Measurements from ENCODE around the gene KLHDC1. TPM values are rescaled to one million over a fixed set of nuclear protein-coding genes. Genes with fewer than 3 reads are reported as not detected.

The KLHDC1 gene
- total and polyA plus RNA-seq, 2 experiments from 2014 or later, result 4.1 to 5.0 TPM

DNA sequence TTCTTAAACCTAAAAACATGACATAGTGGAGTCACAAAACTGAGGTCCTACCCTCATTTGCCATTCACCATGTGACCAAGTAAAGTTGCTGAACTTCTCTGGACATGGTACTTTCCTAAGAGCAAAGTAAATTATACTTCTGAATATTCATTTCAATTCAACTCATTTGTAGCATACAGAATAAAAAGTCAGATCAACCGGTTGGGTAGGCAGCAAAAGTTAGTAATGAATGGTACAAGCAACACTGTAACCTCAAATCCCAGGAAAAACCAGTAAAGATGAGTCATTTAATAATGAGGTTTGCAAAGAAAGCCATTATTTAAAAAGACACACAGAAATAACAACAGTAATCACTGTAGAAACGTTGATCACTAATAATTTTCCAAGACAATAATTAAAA is 13.6 kb upstream of the KLHDC1 start:
- Histone ChIP-seq H3K4me3 (no peak overlapping the region), H3K9me2 (ENCODE audit: insufficient read depth) (no peaks in the 10 kb centered on the region), H3K9me3 (ENCODE audit: low read depth) (no peaks in the 10 kb centered on the region), H3K79me2 (ENCODE audit: insufficient read depth) (no peaks in the 10 kb centered on the region), H3K4me1 (ENCODE audit: insufficient read depth) (no peaks in the 10 kb centered on the region; the same call in 1 of the 2 replicates), H3K36me3 (ENCODE audit: low read depth) (no peaks in the 10 kb centered on the region), H3K4me2 (ENCODE audit: unreplicated experiment) (no peak overlapping the region), H4K20me1 (ENCODE audit: insufficient read depth) (no peaks in the 10 kb centered on the region), H3F3A (ENCODE audit: insufficient read depth) (no peaks in the 10 kb centered on the region), H2AFZ (no peak overlapping the region), H3K27me3 (replicated peaks; ENCODE audit: insufficient read depth) (no peaks in the 10 kb centered on the region), H3K9ac (no peak overlapping the region), H3K27ac (no peak overlapping the region)
- peak; percentile 34 for DNase-seq
- 38 to 53% methylated on average over 2 of the region's 2 CpGs for WGBS, 2 experiments (ENCODE audit: low coverage in 1 of 2, low lambda C conversion rate in 2 of 2, missing lambda C conversion rate in 2 of 2)
- in situ Hi-C loops (cut with MboI), result no loop called here
- no peak for TF ChIP-seq EZH2phosphoT487 (IDR thresholded peaks at IDR 0.05; ENCODE audit: insufficient read depth, low read depth)
- TF ChIP-seq EZH2 (IDR thresholded peaks at IDR 0.05; ENCODE audit: insufficient read depth, poor library complexity, severe bottlenecking), result no peak

DNA sequence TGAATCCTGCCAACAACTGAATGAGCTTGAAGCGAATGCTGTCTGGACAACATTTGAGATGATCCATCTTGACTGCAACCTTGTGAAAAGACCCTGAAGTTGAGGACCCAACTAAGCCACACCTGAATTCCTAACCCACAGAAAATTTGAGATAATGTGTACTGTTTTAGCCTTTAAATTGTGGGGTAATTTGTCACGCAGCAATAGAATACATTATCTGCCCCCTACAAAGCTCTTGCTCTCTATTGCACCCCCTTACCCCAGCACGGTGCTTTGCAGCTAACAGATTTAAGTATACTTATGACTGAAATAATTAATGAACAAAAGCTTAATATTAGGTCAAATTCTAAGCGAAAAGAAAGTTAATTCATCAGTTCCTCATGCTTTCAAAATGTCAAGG is 6.5 kb upstream of the KLHDC1 start:
- TF ChIP-seq EZH2phosphoT487 (IDR thresholded peaks at IDR 0.05; ENCODE audit: insufficient read depth, low read depth) (no peak), EZH2 (IDR thresholded peaks at IDR 0.05; ENCODE audit: insufficient read depth, poor library complexity, severe bottlenecking) (no peak)
- no peak for DNase-seq
- in situ Hi-C loops (cut with MboI), result no loop called here
- Histone ChIP-seq H4K20me1 (ENCODE audit: insufficient read depth) (no peaks in the 10 kb centered on the region), H3K27me3 (replicated peaks; ENCODE audit: insufficient read depth) (no peaks in the 10 kb centered on the region), H3K36me3 (ENCODE audit: low read depth) (no peaks in the 10 kb centered on the region), H3K9me3 (ENCODE audit: low read depth) (no peaks in the 10 kb centered on the region), H3K79me2 (ENCODE audit: insufficient read depth) (0 out of 2 replicates have a peak, but pooled peaks cover 5% of the 10 kb centered on the region), H2AFZ (no peak overlapping the region), H3K9me2 (ENCODE audit: insufficient read depth) (no peaks in the 10 kb centered on the region), H3K4me1 (ENCODE audit: insufficient read depth) (no peaks in the 10 kb centered on the region), H3K27ac (no peak overlapping the region), H3F3A (ENCODE audit: insufficient read depth) (peaks cover 3% of the 10 kb centered on the region; the same call in 1 of the 2 replicates), H3K9ac (no peak overlapping the region), H3K4me3 (no peak overlapping the region), H3K4me2 (ENCODE audit: unreplicated experiment) (no peak overlapping the region)
- 98% methylated on average over 4 of the region's 4 CpGs for WGBS, 2 experiments (ENCODE audit: low coverage in 1 of 2, low lambda C conversion rate in 2 of 2, missing lambda C conversion rate in 2 of 2)

- H3K27ac ChIP-seq, result peak within 1 kb of the TSS; percentile 46
- H4K20me1 ChIP-seq (ENCODE audit: insufficient read depth), result no peaks in the 10 kb centered on the region
- 0 out of 2 replicates have a peak, but pooled peaks cover 6% of the 10 kb centered on the region for H3K4me1 ChIP-seq (ENCODE audit: insufficient read depth)
- H3K27me3 ChIP-seq (replicated peaks; ENCODE audit: insufficient read depth), result no peaks in the 10 kb centered on the region
- 13% methylated on average over 64 to 67 of the region's 67 CpGs for WGBS, 2 experiments (ENCODE audit: low coverage in 1 of 2, low lambda C conversion rate in 2 of 2, missing lambda C conversion rate in 2 of 2)
- H3K9ac ChIP-seq, result peak within 1 kb of the TSS; percentile 81
- TF ChIP-seq EZH2phosphoT487 (IDR thresholded peaks at IDR 0.05; ENCODE audit: insufficient read depth, low read depth) (no peak), EZH2 (IDR thresholded peaks at IDR 0.05; ENCODE audit: insufficient read depth, poor library complexity, severe bottlenecking) (no peak)
- H3K36me3 ChIP-seq (ENCODE audit: low read depth), result no peaks in the 10 kb centered on the region
- no peaks in the 10 kb centered on the region for H3K9me3 ChIP-seq (ENCODE audit: low read depth)
- peak; percentile 83 for DNase-seq
- in situ Hi-C loops (cut with MboI), result no loop called here
- peak within 1 kb of the TSS; percentile 96 for H2AFZ ChIP-seq
- H3K4me3 ChIP-seq, result peak within 1 kb of the TSS; percentile 89
- peaks cover 18% of the 10 kb centered on the region for H3F3A ChIP-seq (ENCODE audit: insufficient read depth)
- peak within 1 kb of the TSS; percentile 33 for H3K4me2 ChIP-seq (ENCODE audit: unreplicated experiment)
- 0 out of 2 replicates have a peak, but pooled peaks cover 5% of the 10 kb centered on the region for H3K79me2 ChIP-seq (ENCODE audit: insufficient read depth)
- no peaks in the 10 kb centered on the region for H3K9me2 ChIP-seq (ENCODE audit: insufficient read depth)
Observed at GRCh38 chr14:49687942-49688700, 4.8 kb upstream of the KLHDC1 start, which contains the start of gene POLE2. TSS of gene POLE2 (minus strand) at chr14:49688214. CDS start at chr14:49688203, 11 bp downstream.

- Histone ChIP-seq H3K4me3 (peak overlapping the region; percentile 89; the same call in 1 of the 2 replicates), H3K27me3 (replicated peaks; ENCODE audit: insufficient read depth) (no peaks in the 10 kb centered on the region), H4K20me1 (ENCODE audit: insufficient read depth) (no peaks in the 10 kb centered on the region), H3K9me3 (ENCODE audit: low read depth) (no peaks in the 10 kb centered on the region), H3K9me2 (ENCODE audit: insufficient read depth) (no peaks in the 10 kb centered on the region), H3K4me2 (ENCODE audit: unreplicated experiment) (peak overlapping the region; percentile 33), H3K4me1 (ENCODE audit: insufficient read depth) (0 out of 2 replicates have a peak, but pooled peaks cover 6% of the 10 kb centered on the region), H3K9ac (0 out of 2 replicates have a peak overlapping the region, but pooled peaks have one; percentile 81), H2AFZ (peak overlapping the region; percentile 96), H3K27ac (no peak overlapping the region), H3K79me2 (ENCODE audit: insufficient read depth) (0 out of 2 replicates have a peak, but pooled peaks cover 5% of the 10 kb centered on the region), H3K36me3 (ENCODE audit: low read depth) (no peaks in the 10 kb centered on the region), H3F3A (ENCODE audit: insufficient read depth) (peaks cover 18% of the 10 kb centered on the region)
- no peak for DNase-seq
- TF ChIP-seq EZH2 (IDR thresholded peaks at IDR 0.05; ENCODE audit: insufficient read depth, poor library complexity, severe bottlenecking), result no peak
- TF ChIP-seq EZH2phosphoT487 (IDR thresholded peaks at IDR 0.05; ENCODE audit: insufficient read depth, low read depth), result no peak
- WGBS, 2 experiments (ENCODE audit: low coverage in 1 of 2, low lambda C conversion rate in 2 of 2, missing lambda C conversion rate in 2 of 2), result 98 to 99% methylated on average over 8 of the region's 8 CpGs
- in situ Hi-C loops (cut with MboI), result no loop called here
Observed at GRCh38 chr14:49688701-49689030, 4.3 kb upstream of the KLHDC1 start.

Data from GM23248 (cell line).